ENCODE results near the gene C1QTNF4.
"Not testable (repeated sequence)": the region's sequence is repeated elsewhere in the genome, so short reads cannot be mapped to it uniquely, and the experiment has no call there.

Gene C1QTNF4

GRCh38 chr11:47570651-47571356 is 23.4 kb downstream of the C1QTNF4 start:
- in situ Hi-C loops (cut with HindIII; ENCODE audit: low sequenced_read_pairs), result loop anchor here (10.0 kb wide), 1 partner anchor 54 kb away; no protein-coding TSS in a partner anchor

DNA sequence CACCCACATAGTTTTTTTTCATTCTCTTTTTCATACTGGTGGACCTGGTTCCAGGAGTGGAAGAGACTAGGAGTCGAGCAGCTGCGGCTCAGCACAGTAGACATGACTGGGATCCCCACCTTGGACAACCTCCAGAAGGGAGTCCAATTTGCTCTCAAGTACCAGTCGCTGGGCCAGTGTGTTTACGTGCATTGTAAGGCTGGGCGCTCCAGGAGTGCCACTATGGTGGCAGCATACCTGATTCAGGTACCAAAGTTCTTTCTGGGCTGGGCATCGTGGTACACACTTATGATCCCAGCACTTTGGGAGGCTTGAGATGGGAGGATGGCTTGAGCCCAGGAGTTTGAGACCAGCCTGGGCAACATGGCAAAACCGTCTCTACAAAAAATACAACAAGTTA is 24.6 kb downstream of the C1QTNF4 start:
- in situ Hi-C loops (cut with HindIII; ENCODE audit: low sequenced_read_pairs), result loop anchor here (10.0 kb wide), 1 partner anchor 55 kb away; no protein-coding TSS in a partner anchor

DNA sequence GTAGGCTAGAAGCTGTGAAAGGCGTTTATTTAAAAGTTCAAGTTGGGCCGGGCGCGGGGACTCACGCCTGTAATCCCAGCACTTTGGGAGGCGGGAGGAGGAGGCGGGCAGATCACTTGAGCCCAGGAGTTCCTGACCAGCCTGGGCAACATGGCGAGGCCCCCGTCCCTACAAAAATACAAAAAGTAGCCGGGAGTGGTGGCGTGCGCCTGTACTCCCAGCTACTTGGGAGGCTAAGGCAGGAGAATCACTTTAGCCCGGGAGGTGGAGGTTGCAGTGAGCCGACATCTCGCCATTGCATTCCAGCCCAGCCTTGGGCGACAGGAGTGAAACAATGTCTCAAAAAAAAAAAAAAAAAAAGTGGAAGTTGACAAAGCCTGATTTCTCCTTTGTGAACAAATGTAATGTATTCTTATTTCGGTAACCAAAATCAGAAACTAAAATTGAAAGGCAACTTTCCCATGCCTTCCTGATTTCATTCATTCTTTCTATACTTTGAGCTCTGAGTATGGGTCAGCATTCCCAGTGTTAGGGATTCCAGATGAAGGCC is 28.0 kb downstream of the C1QTNF4 start:
- in situ Hi-C loops (cut with HindIII; ENCODE audit: low sequenced_read_pairs), result no loop called here

GRCh38 chr11:47565340-47566148 is 28.7 kb downstream of the C1QTNF4 start, which contains the start of gene PTPMT1:
TSS of gene PTPMT1 (plus strand) at chr11:47565599. CDS start at chr11:47565623, 24 bp downstream.
- in situ Hi-C loops (cut with HindIII; ENCODE audit: low sequenced_read_pairs), result no loop called here

GRCh38 chr11:47564933-47565339 is 29.3 kb downstream of the C1QTNF4 start:
- in situ Hi-C loops (cut with HindIII; ENCODE audit: low sequenced_read_pairs), result no loop called here

DNA sequence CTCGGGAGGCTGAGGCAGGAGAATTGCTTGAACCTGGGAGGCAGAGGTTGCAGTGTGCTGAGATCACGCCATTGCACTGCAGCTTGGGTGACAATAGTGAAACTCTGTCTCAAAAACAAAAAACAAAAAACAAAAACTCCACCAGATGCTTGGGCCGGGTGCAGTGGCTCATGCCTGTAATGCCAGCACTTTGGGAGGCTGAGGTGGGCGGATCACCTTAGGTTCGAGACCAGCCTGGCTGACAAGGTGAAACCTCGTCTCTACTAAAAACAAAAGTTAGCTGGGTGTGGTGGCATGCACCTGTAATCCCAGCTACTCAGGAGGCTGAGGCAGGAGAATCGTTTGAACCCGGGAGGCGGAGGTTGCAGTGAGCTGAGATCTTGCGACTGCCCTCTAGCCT is 29.8 kb downstream of the C1QTNF4 start:
- in situ Hi-C loops (cut with HindIII; ENCODE audit: low sequenced_read_pairs), result not testable (repeated sequence)

DNA sequence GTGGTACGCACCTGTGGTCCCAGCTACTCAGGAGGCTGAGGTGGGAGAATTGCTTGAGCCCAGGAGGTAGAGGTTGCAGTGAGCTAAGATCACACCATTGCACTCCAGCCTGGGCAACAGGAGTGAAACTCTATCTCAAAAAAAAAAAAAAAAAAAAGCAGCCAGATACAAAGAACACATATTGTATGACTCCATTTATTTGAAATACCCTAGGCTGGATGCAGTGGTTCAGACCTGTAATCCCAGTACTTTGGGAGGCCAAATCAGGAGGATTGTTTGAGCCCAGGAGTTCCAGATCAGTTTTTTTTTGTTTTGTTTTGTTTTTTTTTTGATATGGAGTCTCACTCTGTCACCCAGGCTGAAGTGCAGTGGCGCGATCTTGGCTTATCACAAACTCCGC is 31.8 kb downstream of the C1QTNF4 start:
- in situ Hi-C loops (cut with HindIII; ENCODE audit: low sequenced_read_pairs), result not testable (repeated sequence)

DNA sequence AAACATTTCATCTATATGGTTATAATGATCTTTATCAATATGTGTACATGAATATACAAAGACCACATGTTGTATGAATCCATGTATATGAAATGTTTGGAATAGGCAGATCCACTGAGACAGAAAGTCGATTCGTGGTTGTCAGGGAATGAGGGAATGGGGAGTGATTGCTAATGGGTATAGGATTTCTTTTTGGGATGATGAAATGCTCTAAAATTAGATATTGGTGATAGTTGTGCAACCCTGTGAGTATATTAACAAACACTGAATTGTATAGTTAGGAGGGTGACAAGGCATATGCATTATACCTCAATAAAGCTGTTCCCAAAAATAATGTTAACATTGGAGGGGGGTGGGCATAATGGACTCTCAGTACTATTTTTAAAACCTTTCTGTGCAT is 33.8 kb downstream of the C1QTNF4 start:
- in situ Hi-C loops (cut with HindIII; ENCODE audit: low sequenced_read_pairs), result no loop called here

- in situ Hi-C loops (cut with HindIII; ENCODE audit: low sequenced_read_pairs), result loop anchor here (5.0 kb wide), 1 partner anchor 91 kb away; no protein-coding TSS in a partner anchor
Observed at GRCh38 chr11:47558695-47559094, 35.5 kb downstream of the C1QTNF4 start.

DNA sequence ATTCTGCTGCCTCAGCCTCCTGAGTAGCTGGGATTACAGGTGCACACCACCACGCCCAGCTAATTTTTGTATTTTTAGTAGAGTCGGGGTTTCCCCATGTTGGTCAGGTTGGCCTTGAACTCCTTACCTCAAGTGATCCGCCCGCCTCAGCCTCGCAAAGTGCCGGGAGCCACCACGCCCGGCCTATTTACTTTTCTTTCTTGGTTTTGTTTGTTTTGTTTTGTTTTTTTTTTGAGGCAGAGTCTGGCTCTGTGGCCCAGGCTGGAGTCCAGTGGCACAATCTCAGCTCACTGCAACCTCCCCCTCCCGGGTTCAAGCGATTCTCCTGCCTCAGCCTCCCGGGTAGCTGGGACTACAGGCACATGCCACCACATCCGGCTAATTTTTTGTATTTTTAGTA is 37.2 kb downstream of the C1QTNF4 start:
- in situ Hi-C loops (cut with HindIII; ENCODE audit: low sequenced_read_pairs), result loop anchor here (5.0 kb wide), 1 partner anchor 90 kb away; no protein-coding TSS in a partner anchor

DNA sequence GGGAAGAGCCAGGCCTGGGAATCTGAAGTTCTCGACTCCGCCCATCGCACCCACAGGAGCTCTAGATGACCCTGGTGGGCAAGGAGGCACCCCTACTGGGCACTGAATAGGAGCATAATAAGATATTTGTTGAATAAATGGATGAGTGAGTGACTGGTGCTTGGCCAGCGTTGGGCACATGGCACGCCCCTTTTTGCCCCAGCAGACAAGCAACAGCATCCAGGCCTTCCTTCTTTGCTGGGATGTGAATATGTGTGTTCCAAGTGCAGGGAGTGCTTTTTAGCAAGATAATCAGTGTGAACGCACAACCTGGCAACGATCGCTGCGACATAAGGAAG is 40.8 kb downstream of the C1QTNF4 start:
- in situ Hi-C loops (cut with HindIII; ENCODE audit: low sequenced_read_pairs), result no loop called here

DNA sequence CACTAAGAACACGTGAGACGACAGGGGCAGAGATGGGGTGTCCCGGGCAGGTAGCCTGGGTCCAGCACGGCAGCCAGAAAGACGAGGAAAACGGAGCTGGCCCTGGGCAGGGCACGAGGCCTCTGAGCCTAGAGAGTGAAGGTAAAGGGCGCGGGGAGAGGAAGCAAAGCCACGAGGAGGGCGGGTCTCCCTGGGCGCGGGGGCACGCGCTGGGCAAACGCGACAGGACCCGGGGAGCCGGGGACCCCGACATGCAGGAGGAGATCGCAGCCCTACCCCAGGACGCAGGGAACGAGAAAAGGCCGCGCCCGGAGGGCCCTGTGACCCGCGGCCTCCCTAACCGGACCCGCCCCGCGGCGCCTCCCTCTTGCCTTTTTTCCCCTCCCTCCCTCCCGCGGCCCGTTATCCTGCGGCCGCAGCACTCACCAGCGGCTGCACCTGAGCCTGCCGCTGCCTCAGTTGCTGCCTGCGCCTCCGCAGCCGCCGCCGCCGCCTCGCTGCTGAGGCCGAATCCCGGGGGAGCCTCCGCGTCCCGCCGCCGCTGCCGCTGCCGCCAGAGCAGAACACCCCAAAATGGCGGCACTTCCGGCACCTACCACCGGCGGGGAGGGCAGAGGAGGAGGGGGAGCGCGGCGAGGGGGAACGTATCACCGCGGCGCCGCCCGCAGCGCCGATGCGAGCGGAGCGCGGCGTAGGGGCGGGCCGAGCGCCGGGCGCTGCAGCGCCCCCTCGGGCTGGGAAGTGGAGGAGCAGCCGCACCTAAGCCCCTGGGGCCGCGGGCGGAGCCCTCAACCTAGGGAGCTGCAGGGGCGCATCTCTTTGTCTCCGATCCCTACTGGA is 41.4 kb downstream of the C1QTNF4 start, which contains the start of gene CELF1:
Gene CELF1, minus strand, starts transcription at position 567 of the 840 bp plus-strand sequence. CDS start 53,609 bp downstream, outside the sequence.
- in situ Hi-C loops (cut with HindIII; ENCODE audit: low sequenced_read_pairs), result no loop called here

- in situ Hi-C loops (cut with HindIII; ENCODE audit: low sequenced_read_pairs), result no loop called here
Observed at GRCh38 chr11:47552056-47552565, 42.1 kb downstream of the C1QTNF4 start.

DNA sequence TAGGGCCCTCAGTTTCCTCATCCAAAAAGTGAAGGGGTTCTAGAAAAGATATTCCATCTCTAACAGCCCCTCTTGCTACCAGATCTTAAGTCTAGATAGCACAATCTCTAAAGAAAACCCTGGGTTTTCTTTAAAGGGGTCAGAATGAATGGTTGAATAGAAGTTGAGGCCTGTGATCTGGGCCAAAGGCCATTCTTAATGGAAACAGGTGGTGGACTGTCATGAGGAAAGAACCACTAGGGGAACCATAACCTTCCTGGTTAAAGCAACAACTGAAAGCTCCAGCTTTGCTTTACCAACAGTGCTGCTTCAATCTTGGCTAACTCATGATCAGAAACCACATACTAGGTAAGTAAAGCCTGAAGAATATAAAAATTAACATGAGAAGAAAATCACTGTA is 43.1 kb downstream of the C1QTNF4 start:
- in situ Hi-C loops (cut with HindIII; ENCODE audit: low sequenced_read_pairs), result no loop called here

DNA sequence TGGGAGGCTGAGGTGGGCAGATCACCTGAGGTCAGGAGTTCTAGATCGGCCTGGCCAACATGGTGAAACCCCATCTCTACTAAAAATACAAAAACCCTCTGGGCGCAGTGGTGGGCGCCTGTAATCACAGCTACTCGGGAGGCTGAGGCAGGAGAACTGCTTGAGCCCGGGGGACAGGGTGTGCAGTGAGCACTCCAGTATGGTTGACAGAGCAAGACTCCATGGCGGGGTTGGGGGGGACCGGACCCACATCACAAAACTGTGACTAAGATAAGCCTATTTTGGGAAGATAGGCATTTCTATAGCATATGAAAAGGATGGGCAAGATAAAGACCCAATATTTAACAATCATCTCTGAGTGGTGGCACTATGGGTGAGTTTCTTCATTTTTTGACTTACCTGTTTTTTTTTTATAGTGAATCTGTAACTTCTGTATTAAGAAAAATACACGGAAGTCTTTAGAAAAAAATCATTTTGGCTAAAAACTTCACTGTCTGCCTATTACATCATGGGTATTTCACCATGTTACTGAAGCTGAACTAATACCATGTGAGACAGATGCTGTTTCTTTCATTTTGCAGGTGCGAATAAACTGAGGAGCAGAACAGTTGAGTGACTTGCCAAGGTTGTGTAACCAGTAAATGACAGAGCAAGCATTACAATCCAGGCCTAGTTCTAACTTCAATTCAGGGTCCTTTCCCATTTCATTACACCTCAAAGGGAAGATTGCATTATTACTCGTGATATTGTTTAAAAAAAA is 43.7 kb downstream of the C1QTNF4 start:
- in situ Hi-C loops (cut with HindIII; ENCODE audit: low sequenced_read_pairs), result no loop called here

- in situ Hi-C loops (cut with HindIII; ENCODE audit: low sequenced_read_pairs), result not testable (repeated sequence)
Observed at GRCh38 chr11:47546274-47546673, 47.9 kb downstream of the C1QTNF4 start.

- in situ Hi-C loops (cut with HindIII; ENCODE audit: low sequenced_read_pairs), result no loop called here
Observed at GRCh38 chr11:47545298-47545697, 48.9 kb downstream of the C1QTNF4 start.

DNA sequence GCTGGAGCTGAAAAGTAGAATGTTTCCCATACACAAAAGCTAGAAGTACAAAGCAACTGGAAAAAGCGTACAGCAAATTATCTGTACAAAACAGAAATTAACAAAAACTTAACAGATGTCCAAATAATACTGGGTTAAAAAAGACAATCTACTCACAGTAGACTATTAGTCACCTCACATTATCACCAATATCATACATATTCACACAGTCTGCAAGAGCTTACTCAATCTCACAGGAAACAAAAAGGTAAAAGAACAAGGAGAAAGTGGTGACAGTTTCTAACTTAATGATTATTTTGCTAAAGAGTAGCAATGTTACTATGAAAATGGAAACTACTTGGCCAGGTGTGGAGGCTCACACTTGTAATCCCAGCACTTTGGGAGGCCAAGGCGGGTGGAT is 53.1 kb downstream of the C1QTNF4 start:
- in situ Hi-C loops (cut with HindIII; ENCODE audit: low sequenced_read_pairs), result loop anchor here (5.0 kb wide), 1 partner anchor 36 kb away; the partner anchor contains the start of genes KBTBD4 and NDUFS3

DNA sequence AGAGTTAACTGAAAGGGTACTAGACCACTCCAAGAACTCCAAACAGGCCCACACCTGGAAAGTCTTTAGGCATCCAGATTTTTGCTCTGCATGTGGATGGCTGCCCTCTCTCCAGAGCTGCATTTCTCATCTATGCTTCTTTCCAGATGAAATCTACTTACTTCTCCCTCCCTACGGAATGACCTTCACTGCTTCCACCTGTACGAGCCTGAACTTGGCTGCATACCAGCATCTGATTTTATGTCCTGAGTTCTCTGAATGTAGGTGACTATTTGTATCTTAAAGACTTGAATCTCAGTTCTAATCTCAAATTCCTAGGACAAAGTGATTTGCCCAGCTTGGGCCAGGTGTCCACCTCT is 54.6 kb downstream of the C1QTNF4 start:
- in situ Hi-C loops (cut with HindIII; ENCODE audit: low sequenced_read_pairs), result loop anchor here (5.0 kb wide), 1 partner anchor 38 kb away; the partner anchor contains the start of genes KBTBD4 and NDUFS3
